Thoracic aorta (tissue), 2 donors: ENCODE results near the gene SF3A2. TPM values are rescaled to one million over a fixed set of nuclear protein-coding genes. Genes with fewer than 3 reads are reported as not detected.

Experiments
- ATAC-seq: fragments of 150-250 bp; one replicate; pipeline ENCODE4 v1.8.0; 2017; ENCODE audit warnings: low read depth; ENCODE audit not compliant: insufficient number of reproducible peaks, low FRiP score
- DNase-seq: peaks from one replicate; pipeline ENCODE4 v3.0.0-alpha.2; 2020; ENCODE audit warnings: low spot score
- H3K27ac ChIP-seq, 2 donors: fragments of 200-600 bp; sonication (generic); 1 replicate in 1 of 2; 2 replicates in 1 of 2; pipeline ENCODE4 v1.5.1; 2016; ENCODE audit warnings: mild to moderate bottlenecking in 2 of 2, moderate library complexity in 2 of 2
- H3K27me3 ChIP-seq: fragments of 200-600 bp; sonication (generic); replicated peaks from 2 replicates; pipeline ENCODE4 v1.6.0; 2016; ENCODE audit warnings: mild to moderate bottlenecking; ENCODE audit not compliant: insufficient read depth
- H3K36me3 ChIP-seq: fragments of 200-600 bp; sonication (generic); one replicate; pipeline ENCODE4 v1.5.1; 2016
- H3K4me1 ChIP-seq, 2 donors: fragments of 200-600 bp; sonication (generic); 1 replicate in 1 of 2; 2 replicates in 1 of 2; pipeline versions ENCODE4 v1.5.1 to v1.6.0; 2016; ENCODE audit warnings: low read depth in 2 of 2, mild to moderate bottlenecking in 1 of 2; ENCODE audit not compliant: control insufficient read depth in 1 of 2
- H3K4me3 ChIP-seq: fragments of 200-600 bp; sonication (generic); 2 replicates; pipeline ENCODE4 v1.5.1; 2016; ENCODE audit warnings: mild to moderate bottlenecking
- H3K9me3 ChIP-seq: fragments of 200-600 bp; sonication (generic); 2 replicates; pipeline ENCODE4 v1.5.1; 2016
- CTCF ChIP-seq: fragments of 200-600 bp; sonication (generic); IDR thresholded peaks from one replicate; pipeline ENCODE4 v1.5.1; 2019; ENCODE audit warnings: antibody characterized with exemption
- total RNA-seq, 2 donors: library from RNA; depleted of rRNA; stranded (reverse); fragments of >200 nt; gene quantifications; one replicate each; pipeline versions ENCODE4 v1.1.0 to v1.2.3, GENCODE V29; 2016

The SF3A2 gene
- total RNA-seq, 2 donors from 2014 or later, result 23.8 to 43.7 TPM

GRCh38 chr19:2209408-2209807 is 27.2 kb upstream of the SF3A2 start:
- TF ChIP-seq CTCF, result no peak
- no peak overlapping the region for H3K27ac ChIP-seq
- no peaks in the 10 kb centered on the region for H3K4me1 ChIP-seq
- no peak overlapping the region for H3K4me3 ChIP-seq
- no peak for DNase-seq
- H3K36me3 ChIP-seq, result peaks cover 68% of the 10 kb centered on the region
- no peak for ATAC-seq
- no peaks in the 10 kb centered on the region for H3K9me3 ChIP-seq
- no peaks in the 10 kb centered on the region for H3K27me3 ChIP-seq

- no peak for DNase-seq
- peaks cover 73% of the 10 kb centered on the region for H3K36me3 ChIP-seq
- H3K27me3 ChIP-seq, result no peaks in the 10 kb centered on the region
- no peak overlapping the region for H3K4me3 ChIP-seq
- no peak for TF ChIP-seq CTCF
- no peak overlapping the region for H3K27ac ChIP-seq
- ATAC-seq, result no peak
- H3K9me3 ChIP-seq, result no peaks in the 10 kb centered on the region
- no peaks in the 10 kb centered on the region for H3K4me1 ChIP-seq
Measured at GRCh38 chr19:2210206-2210605, 26.4 kb upstream of the SF3A2 start.

- no peak for TF ChIP-seq CTCF
- H3K4me3 ChIP-seq, result no peak overlapping the region
- H3K36me3 ChIP-seq, result peaks cover 72% of the 10 kb centered on the region
- no peak overlapping the region for H3K27ac ChIP-seq
- no peaks in the 10 kb centered on the region for H3K27me3 ChIP-seq
- H3K4me1 ChIP-seq, result no peaks in the 10 kb centered on the region
- DNase-seq, result no peak
- no peak for ATAC-seq
- no peaks in the 10 kb centered on the region for H3K9me3 ChIP-seq
Measured at GRCh38 chr19:2210987-2211740, 25.5 kb upstream of the SF3A2 start.

- H3K9me3 ChIP-seq, result no peaks in the 10 kb centered on the region
- no peak overlapping the region for H3K4me3 ChIP-seq
- peaks cover 70% of the 10 kb centered on the region for H3K36me3 ChIP-seq
- no peak for ATAC-seq
- DNase-seq, result no peak
- no peak overlapping the region for H3K27ac ChIP-seq
- H3K4me1 ChIP-seq, result no peaks in the 10 kb centered on the region
- no peak for TF ChIP-seq CTCF
- no peaks in the 10 kb centered on the region for H3K27me3 ChIP-seq
Measured at GRCh38 chr19:2212861-2213711, 23.5 kb upstream of the SF3A2 start.

- Histone ChIP-seq H3K9me3 (no peaks in the 10 kb centered on the region), H3K4me3 (no peak overlapping the region), H3K36me3 (peaks cover 71% of the 10 kb centered on the region), H3K27me3 (no peaks in the 10 kb centered on the region), H3K27ac (no peak overlapping the region), H3K4me1 (no peaks in the 10 kb centered on the region)
- no peak for ATAC-seq
- TF ChIP-seq CTCF, result no peak
- no peak for DNase-seq
Measured at GRCh38 chr19:2213799-2214198, 22.8 kb upstream of the SF3A2 start.
